Loucy (cell line): Measurements from ENCODE around the gene FFAR2.

Source experiments
- H2AFZ ChIP-seq: fragments of 200-600 bp; sonication (generic); 2 replicates; pipeline ENCODE4 v1.6.0; 2016; ENCODE audit warnings: antibody characterized with exemption, mild to moderate bottlenecking, low read length, moderate library complexity
- H3F3A ChIP-seq: fragments of 200-600 bp; 2 replicates; pipeline ENCODE4 v1.6.0; 2016; ENCODE audit warnings: antibody characterized with exemption, low read depth, mild to moderate bottlenecking
- H3K27me3 ChIP-seq: fragments of 200-600 bp; sonication (generic); 2 replicates; pipeline ENCODE4 v1.6.1; 2014; ENCODE audit warnings: low read length, mild to moderate bottlenecking; ENCODE audit not compliant: insufficient read depth, poor library complexity, severe bottlenecking
- H3K36me3 ChIP-seq: fragments of 200-600 bp; sonication (generic); 2 replicates; pipeline ENCODE4 v1.6.1; 2016; ENCODE audit warnings: low read length; ENCODE audit not compliant: insufficient read depth
- H3K4me1 ChIP-seq: fragments of 200-600 bp; sonication (generic); 2 replicates; pipeline ENCODE4 v1.5.1; 2014; ENCODE audit warnings: low read length, mild to moderate bottlenecking; ENCODE audit not compliant: insufficient read depth, poor library complexity, severe bottlenecking
- H3K4me2 ChIP-seq: fragments of 200-600 bp; sonication (generic); 2 replicates; pipeline ENCODE4 v1.6.0; 2014; ENCODE audit warnings: antibody characterized with exemption, low read length, low read depth, mild to moderate bottlenecking; ENCODE audit not compliant: poor library complexity, severe bottlenecking
- H3K4me3 ChIP-seq: fragments of 200-600 bp; sonication (generic); 2 replicates; pipeline ENCODE4 v1.5.1; 2014; ENCODE audit warnings: low read length, mild to moderate bottlenecking, mixed read lengths; ENCODE audit not compliant: poor library complexity, severe bottlenecking
- H3K79me2 ChIP-seq: fragments of 200-600 bp; sonication (generic); 2 replicates; pipeline ENCODE4 v1.6.1; 2014; ENCODE audit warnings: low read length; ENCODE audit not compliant: insufficient read depth
- H3K9ac ChIP-seq: fragments of 200-600 bp; sonication (generic); 2 replicates; pipeline ENCODE4 v1.6.0; 2014; ENCODE audit warnings: mild to moderate bottlenecking, low read depth, low read length, moderate library complexity; ENCODE audit not compliant: poor library complexity, severe bottlenecking
- H3K9me2 ChIP-seq: fragments of 200-600 bp; sonication (generic); replicated peaks from 2 replicates; pipeline ENCODE4 v1.6.1; 2016; ENCODE audit warnings: low read depth, low read length, mixed read lengths
- H3K9me3 ChIP-seq: fragments of 200-600 bp; sonication (generic); 2 replicates; pipeline ENCODE4 v1.6.1; 2014; ENCODE audit warnings: mild to moderate bottlenecking, antibody characterized with exemption, low read length, low read depth; ENCODE audit not compliant: insufficient read depth
- H4K20me1 ChIP-seq: fragments of 200-600 bp; sonication (generic); 2 replicates; pipeline ENCODE4 v1.6.0; 2014; ENCODE audit warnings: antibody characterized with exemption, low read length, mild to moderate bottlenecking; ENCODE audit not compliant: insufficient read depth, poor library complexity, severe bottlenecking
- CTCF ChIP-seq: fragments of 200-600 bp; sonication (generic); conservative IDR thresholded peaks from 2 replicates; pipeline ENCODE4 v1.5.1; 2014; ENCODE audit warnings: mild to moderate bottlenecking, antibody characterized with exemption, low read length
- EZH2phosphoT487 ChIP-seq: fragments of 200-600 bp; IDR thresholded peaks from 2 replicates; pipeline ENCODE4 v1.6.1; 2018; ENCODE audit warnings: antibody characterized with exemption, mild to moderate bottlenecking, moderate library complexity, borderline replicate concordance

Gene FFAR2

GRCh38 chr19:35425682-35426081 is 22.4 kb upstream of the FFAR2 start:
- no peak overlapping the region for H3K4me2 ChIP-seq
- H3F3A ChIP-seq, result no peaks in the 10 kb centered on the region
- no peaks in the 10 kb centered on the region for H3K9me3 ChIP-seq
- no peaks in the 10 kb centered on the region for H4K20me1 ChIP-seq
- no peak for TF ChIP-seq CTCF
- TF ChIP-seq EZH2phosphoT487, result no peak
- H3K79me2 ChIP-seq, result no peaks in the 10 kb centered on the region
- H3K27me3 ChIP-seq, result no peaks in the 10 kb centered on the region
- no peaks in the 10 kb centered on the region for H3K9me2 ChIP-seq
- no peak overlapping the region for H3K4me3 ChIP-seq
- no peaks in the 10 kb centered on the region for H3K36me3 ChIP-seq
- peaks cover 16% of the 10 kb centered on the region for H3K4me1 ChIP-seq
- H2AFZ ChIP-seq, result no peak overlapping the region
- H3K9ac ChIP-seq, result no peak overlapping the region

- H3K4me2 ChIP-seq, result no peak overlapping the region
Measured at GRCh38 chr19:35427187-35427586, 20.9 kb upstream of the FFAR2 start.

DNA sequence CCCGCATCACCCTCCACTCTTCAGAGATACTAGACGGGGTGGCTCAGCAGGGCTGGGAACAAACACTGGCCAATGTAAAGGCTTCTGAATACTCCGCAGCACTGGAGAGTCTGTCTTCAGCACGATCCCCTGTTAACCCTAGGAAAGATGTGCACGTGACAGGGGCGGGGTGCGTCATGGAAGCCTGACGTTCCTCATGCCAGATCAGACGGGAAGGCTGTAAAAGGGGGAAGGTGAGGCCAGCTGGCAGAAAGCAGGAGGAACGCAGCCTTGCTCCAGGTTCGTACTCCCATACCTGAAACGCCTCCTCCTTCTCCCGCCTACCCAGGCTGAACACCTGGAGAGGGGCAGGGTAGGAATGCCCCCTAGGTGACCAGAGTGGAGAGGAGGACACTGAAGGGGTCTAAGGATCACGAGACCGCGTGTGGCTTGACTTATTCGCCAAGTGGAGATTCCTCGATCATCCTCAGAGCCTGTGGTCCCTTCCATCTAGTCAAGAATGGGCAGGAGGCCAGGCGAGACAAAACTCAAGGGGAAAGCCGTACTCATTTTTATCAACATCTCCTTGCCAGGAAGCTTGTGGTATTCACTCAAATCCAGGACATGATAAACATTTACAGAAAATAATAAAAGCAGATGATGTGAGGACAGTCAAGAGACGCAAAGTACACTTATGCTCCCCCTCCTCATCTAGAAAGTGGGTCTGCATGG is 18.2 kb upstream of the FFAR2 start:
- H3K79me2 ChIP-seq, result no peaks in the 10 kb centered on the region

More at GRCh38 chr19:35427187-35427586, 20.9 kb upstream of the FFAR2 start:
- H4K20me1 ChIP-seq, result no peaks in the 10 kb centered on the region
- no peaks in the 10 kb centered on the region for H3K9me2 ChIP-seq
- no peaks in the 10 kb centered on the region for H3K79me2 ChIP-seq
- peaks cover 15% of the 10 kb centered on the region for H3K4me1 ChIP-seq
- H2AFZ ChIP-seq, result no peak overlapping the region; the same call in 1 of the 2 replicates
- H3F3A ChIP-seq, result no peaks in the 10 kb centered on the region
- TF ChIP-seq EZH2phosphoT487 (no peak), CTCF (no peak)
- no peak overlapping the region for H3K9ac ChIP-seq
- H3K4me3 ChIP-seq, result no peak overlapping the region
- H3K27me3 ChIP-seq, result no peaks in the 10 kb centered on the region
- no peaks in the 10 kb centered on the region; the same call in 1 of the 2 replicates for H3K9me3 ChIP-seq
- H3K36me3 ChIP-seq, result no peaks in the 10 kb centered on the region

More for the DNA sequence above, 18.2 kb upstream of the FFAR2 start:
- Histone ChIP-seq H3K9me2 (no peaks in the 10 kb centered on the region), H3K4me3 (no peak overlapping the region), H3F3A (no peaks in the 10 kb centered on the region), H3K4me2 (no peak overlapping the region), H3K9me3 (no peaks in the 10 kb centered on the region; the same call in 1 of the 2 replicates), H3K4me1 (peaks cover 15% of the 10 kb centered on the region), H3K9ac (no peak overlapping the region), H2AFZ (no peak overlapping the region), H4K20me1 (no peaks in the 10 kb centered on the region), H3K27me3 (no peaks in the 10 kb centered on the region), H3K36me3 (no peaks in the 10 kb centered on the region)
- no peak for TF ChIP-seq EZH2phosphoT487
- no peak for TF ChIP-seq CTCF
